B cell (primary cell): ENCODE data around the gene IQCM. TPM values are rescaled to one million over a fixed set of nuclear protein-coding genes. Genes with fewer than 3 reads are reported as not detected.

Source experiments
- ATAC-seq: fragments of 200-7000 bp; cut with Tn5 transposase; one replicate; pipeline ENCODE4 v1.10.0; 2021; ENCODE audit warnings: low read depth, mild to moderate bottlenecking, moderate number of reproducible peaks, moderate library complexity
- CTCF ChIA-PET: fragments of 350-600 bp; sonication (Branson Sonifier 250); formaldehyde crosslinking; loops from one replicate; lab custom pipeline; 2021; ENCODE audit warnings: antibody characterized with exemption, inconsistent platforms; lab: Charles Lee
- POLR2A ChIA-PET: fragments of 350-600 bp; sonication (Branson Sonifier 250); formaldehyde crosslinking; loops from one replicate; lab custom pipeline; 2021; ENCODE audit warnings: antibody characterized with exemption; lab: Charles Lee
- DNase-seq: peaks from one replicate; pipeline ENCODE4 v3.0.0; 2013
- H2AFZ ChIP-seq: 2 replicates; pipeline ENCODE4 v1.6.1; 2012; ENCODE audit warnings: mild to moderate bottlenecking, low read depth, low read length; ENCODE audit not compliant: insufficient read depth, poor library complexity, severe bottlenecking
- H3K27ac ChIP-seq, 2 donors: 1 replicate in 1 of 2; 2 replicates in 1 of 2; pipeline ENCODE4 v1.5.1; 2012 to 2013; ENCODE audit warnings: low read length in 2 of 2, mild to moderate bottlenecking in 2 of 2, moderate library complexity in 1 of 2
- H3K27me3 ChIP-seq, 4 experiments: fragments of 200-600 bp in 1 of 4; sonication (generic) in 1 of 4; replicated peaks in 1 of 4; 1 replicate in 2 of 4; 2 replicates in 2 of 4; pipeline versions ENCODE4 v1.6.1 to v1.7.0; 2013 to 2016; ENCODE audit warnings: low read length in 3 of 4, mild to moderate bottlenecking in 2 of 4, mixed read lengths in 1 of 4, moderate library complexity in 1 of 4; ENCODE audit not compliant: insufficient read depth in 4 of 4, control insufficient read depth in 3 of 4; ENCODE audit errors: control extremely low read depth in 1 of 4
- H3K36me3 ChIP-seq, 2 experiments: replicated peaks in 1 of 2; 1 replicate in 1 of 2; 2 replicates in 1 of 2; pipeline versions ENCODE4 v1.6.1 to v1.7.1; 2013; ENCODE audit warnings: low read length in 1 of 2; ENCODE audit not compliant: insufficient read depth in 2 of 2, control insufficient read depth in 1 of 2; ENCODE audit errors: control extremely low read depth in 1 of 2, extremely low read depth in 1 of 2
- H3K4me1 ChIP-seq, 2 donors: fragments of 200-600 bp in 1 of 2; sonication (generic) in 1 of 2; 1 replicate in 1 of 2; 2 replicates in 1 of 2; pipeline versions ENCODE4 v1.5.1 to v1.6.1; 2013 to 2017; ENCODE audit warnings: low read length in 2 of 2; ENCODE audit not compliant: control insufficient read depth in 2 of 2, insufficient read depth in 2 of 2
- H3K4me2 ChIP-seq: replicated peaks from 2 replicates; pipeline ENCODE3; 2012; ENCODE audit warnings: mild to moderate bottlenecking, low read depth, low read length; ENCODE audit not compliant: poor library complexity, severe bottlenecking
- H3K4me3 ChIP-seq, 5 experiments: fragments of 200-600 bp in 1 of 5; sonication (generic) in 1 of 5; 1 replicate in 3 of 5; 2 replicates in 2 of 5; pipeline versions ENCODE4 v1.5.1 to v1.7.0; 2011 to 2016; ENCODE audit warnings: low read length in 4 of 5, mild to moderate bottlenecking in 4 of 5, low read depth in 2 of 5, control low read depth in 1 of 5, moderate library complexity in 1 of 5; ENCODE audit not compliant: insufficient read depth in 1 of 5; ENCODE audit errors: control extremely low read depth in 1 of 5, extremely low read depth in 1 of 5
- H3K79me2 ChIP-seq: fragments of 200-600 bp; sonication (generic); one replicate; pipeline ENCODE4 v1.6.0; 2016; ENCODE audit warnings: low read length; ENCODE audit not compliant: control insufficient read depth, insufficient read depth
- H3K9ac ChIP-seq: fragments of 200-600 bp; sonication (generic); 2 replicates; pipeline ENCODE4 v1.6.1; 2017; ENCODE audit warnings: mild to moderate bottlenecking, low read length, moderate library complexity
- H3K9me3 ChIP-seq, 3 donors: one replicate each; pipeline versions ENCODE4 v1.6.1 to v1.7.1; 2013; ENCODE audit warnings: low read length in 2 of 3; ENCODE audit not compliant: control insufficient read depth in 2 of 3, insufficient read depth in 1 of 3; ENCODE audit errors: control extremely low read depth in 1 of 3
- H4K20me1 ChIP-seq: 2 replicates; pipeline ENCODE4 v1.6.0; 2012; ENCODE audit warnings: mild to moderate bottlenecking, low read length; ENCODE audit not compliant: insufficient read depth, control insufficient read depth, poor library complexity, severe bottlenecking
- H3K27ac Mint-ChIP-seq: one replicate; pipeline ENCODE4 v1.8.0; 2021; ENCODE audit warnings: mixed read lengths
- H3K27me3 Mint-ChIP-seq: one replicate; pipeline ENCODE4 v1.8.0; 2021; ENCODE audit warnings: mixed read lengths
- H3K4me1 Mint-ChIP-seq: one replicate; pipeline ENCODE4 v1.8.0; 2021; ENCODE audit warnings: mixed read lengths
- H3K4me3 Mint-ChIP-seq: one replicate; pipeline ENCODE4 v1.8.0; 2021; ENCODE audit warnings: mixed read lengths
- H3K9me3 Mint-ChIP-seq: one replicate; pipeline ENCODE4 v1.8.0; 2022; ENCODE audit warnings: mixed read lengths; ENCODE audit not compliant: insufficient read depth
- CTCF ChIP-seq: fragments of 200-600 bp; IDR thresholded peaks from one replicate; pipeline ENCODE4 v1.8.0; 2022; ENCODE audit warnings: antibody characterized with exemption, mild to moderate bottlenecking
- EZH2 ChIP-seq: IDR thresholded peaks from 2 replicates; pipeline ENCODE4 v1.6.1; 2012; ENCODE audit warnings: borderline replicate concordance, low read depth, mild to moderate bottlenecking, moderate library complexity, low read length; ENCODE audit not compliant: insufficient read depth, poor library complexity, severe bottlenecking
- WGBS: methylation state at CpG from one replicate; pipeline ENCODE4 v1.1.5; 2013; ENCODE audit warnings: missing lambda C conversion rate; ENCODE audit not compliant: insufficient coverage; 5-methylcytosine and 5-hydroxymethylcytosine counted together
- intact Hi-C: fragments of 100-400 bp; cut with micrococcal nuclease; formaldehyde crosslinking; loops from one replicate; pipeline ENCODE4 v1.10.0; 2022
- polyA plus RNA-seq: library from polyadenylated mRNA; depleted of rRNA; stranded (reverse); fragments of >200 nt; gene quantifications from 2 replicates; pipeline ENCODE4 v1.2.3, GENCODE V29; 2012
- total RNA-seq, 2 donors: library from RNA; stranded (reverse); fragments of 120-200 nt in 1 of 2; gene quantifications; 1 replicate in 1 of 2; 2 replicates in 1 of 2; pipeline versions ENCODE4 v1.2.3 to v1.2.4, GENCODE V29; 2013 to 2022

Gene IQCM
- total and polyA plus RNA-seq, 2 donors (not counting 1 experiment from before 2014, with no cell fraction given), result not detected

DNA sequence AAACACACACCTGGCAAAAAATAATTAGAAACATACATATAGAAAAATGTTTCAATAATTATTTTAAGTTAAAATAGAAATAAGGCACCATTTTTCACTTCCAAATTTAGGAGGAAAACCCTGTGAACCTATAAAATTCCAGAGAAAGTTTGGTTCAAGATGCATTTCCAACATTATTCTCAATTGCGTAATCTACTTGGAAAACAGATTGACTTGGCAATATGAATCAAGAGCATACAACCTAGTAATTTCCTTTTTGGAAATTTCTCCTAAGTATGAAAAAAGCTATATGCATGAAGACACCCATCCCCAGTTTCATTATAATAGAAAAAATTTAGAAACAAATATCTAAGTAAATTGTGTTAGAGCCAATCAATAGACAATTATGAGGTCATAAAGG, 242.9 kb downstream of the IQCM start:
- intact Hi-C loops, result no loop called here

GRCh38 chr4:149555799-149556198, 259.8 kb downstream of the IQCM start:
- no peaks in the 10 kb centered on the region for H3K27me3 ChIP-seq
- intact Hi-C loops, result no loop called here
- no peaks in the 10 kb centered on the region for H3K9me3 Mint-ChIP-seq
- no peaks in the 10 kb centered on the region for H3K27me3 Mint-ChIP-seq
- no peak for TF ChIP-seq EZH2
- TF ChIP-seq CTCF, result no peak
- H3K4me1 Mint-ChIP-seq, result no peaks in the 10 kb centered on the region
- ATAC-seq (no peak), DNase-seq (no peak)
- H3K9me3 ChIP-seq, result peaks cover 0 to 3% (median 0%) of the 10 kb centered on the region in 3 donors
- H3K27ac Mint-ChIP-seq, result no peak overlapping the region
- ChIA-PET CTCF (no interaction called here), POLR2A (no interaction called here)
- no CpG with 5 or more reads among the region's 1 CpG for WGBS
- H3K4me3 Mint-ChIP-seq, result no peak overlapping the region
- H3K4me3 ChIP-seq, result no peak overlapping the region
- H3K4me2 ChIP-seq, result no peak overlapping the region
- no peaks in the 10 kb centered on the region for H4K20me1 ChIP-seq
- no peaks in the 10 kb centered on the region for H3K36me3 ChIP-seq
- H3K4me1 ChIP-seq, result no peaks in the 10 kb centered on the region
- H3K79me2 ChIP-seq, result no peaks in the 10 kb centered on the region
- H3K27ac ChIP-seq, result no peak overlapping the region
- no peak overlapping the region for H3K9ac ChIP-seq
- no peak overlapping the region for H2AFZ ChIP-seq

More for the DNA sequence above, 242.9 kb downstream of the IQCM start:
- no peak overlapping the region for H3K9ac ChIP-seq
- Mint-ChIP-seq H3K27me3 (no peaks in the 10 kb centered on the region), H3K4me1 (no peaks in the 10 kb centered on the region), H3K9me3 (peaks cover 2% of the 10 kb centered on the region), H3K4me3 (no peak overlapping the region), H3K27ac (no peak overlapping the region)
- H3K4me2 ChIP-seq, result no peak overlapping the region
- H4K20me1 ChIP-seq, result no peaks in the 10 kb centered on the region
- no peak overlapping the region for H2AFZ ChIP-seq
- no peak overlapping the region for H3K4me3 ChIP-seq
- no peaks in the 10 kb centered on the region for H3K9me3 ChIP-seq
- TF ChIP-seq CTCF, result no peak
- no peak for TF ChIP-seq EZH2
- no peaks in the 10 kb centered on the region for H3K27me3 ChIP-seq
- POLR2A ChIA-PET, result no interaction called here
- DNase-seq (no peak), ATAC-seq (no peak)
- H3K36me3 ChIP-seq, result no peaks in the 10 kb centered on the region
- no CpG with 5 or more reads among the region's 1 CpG for WGBS
- H3K4me1 ChIP-seq, result no peaks in the 10 kb centered on the region
- CTCF ChIA-PET, result no interaction called here
- no peak overlapping the region for H3K27ac ChIP-seq
- H3K79me2 ChIP-seq, result no peaks in the 10 kb centered on the region
